Measurements from ENCODE around the gene CLDN9.
A peak's percentile ranks its signal among the peaks of the same experiment; 100 is the strongest.

Gene CLDN9

DNA sequence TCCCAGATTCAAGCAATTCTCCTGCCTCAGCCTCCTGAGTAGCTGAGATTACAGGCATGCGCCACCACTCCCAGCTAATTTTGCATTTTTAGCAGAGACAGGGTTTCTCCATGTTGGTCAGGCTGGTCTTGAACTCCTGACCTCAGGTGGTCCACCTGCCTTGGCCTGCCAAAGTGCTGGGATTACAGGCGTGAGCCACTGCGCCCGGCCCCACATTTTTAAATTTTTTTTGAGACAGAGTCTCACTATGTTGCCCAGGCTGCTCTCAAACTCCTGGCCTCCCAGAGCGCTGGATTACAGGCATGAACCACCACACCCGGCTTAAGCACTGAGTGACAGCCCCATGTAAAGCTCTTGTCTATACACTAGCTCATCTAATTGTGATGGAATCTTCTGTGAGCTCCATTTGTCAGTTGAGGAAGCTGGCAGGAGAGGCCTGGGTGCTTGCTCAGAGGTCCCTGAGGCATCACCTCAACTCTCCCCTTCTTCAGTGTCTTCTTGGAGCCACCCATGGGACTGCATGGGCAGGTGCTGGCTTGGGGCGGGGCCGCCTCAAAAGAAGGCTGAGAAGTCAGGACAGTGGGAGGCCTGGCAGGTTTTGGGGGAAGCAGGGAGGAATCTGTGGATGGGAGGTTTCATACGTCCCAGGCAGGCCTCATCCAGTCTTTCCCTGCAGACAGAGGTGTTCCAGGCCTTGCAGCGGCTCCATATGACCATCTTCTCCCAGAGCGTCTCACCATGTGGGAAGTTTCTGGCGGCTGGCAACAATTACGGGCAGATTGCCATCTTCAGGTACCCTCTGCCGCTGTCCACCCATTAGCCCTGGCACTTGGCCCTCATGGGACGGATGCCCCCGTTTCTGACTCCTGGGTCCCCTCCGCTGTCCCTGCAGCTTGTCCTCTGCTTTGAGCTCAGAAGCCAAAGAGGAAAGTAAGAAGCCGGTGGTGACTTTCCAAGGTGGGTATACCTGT lies 12.6 kb downstream of the CLDN9 start:
- Histone ChIP-seq H3K9me3 (no peaks in the 10 kb centered on the region), H3K27me3 (peaks cover 21% of the 10 kb centered on the region), H3K36me3 (peaks cover 14% of the 10 kb centered on the region), H3K27ac (no peak overlapping the region), H3K4me3 (ENCODE audit: low read depth in 1 of 2, low read length in 1 of 2) (no peak overlapping the region), H3K4me1 (ENCODE audit: control insufficient read depth in 1 of 2, insufficient read depth in 1 of 2, low read depth in 1 of 2, low read length in 1 of 2) (peaks cover 61 to 70% of the 10 kb centered on the region in 2 experiments)
- TF ChIP-seq, protein P1, sequence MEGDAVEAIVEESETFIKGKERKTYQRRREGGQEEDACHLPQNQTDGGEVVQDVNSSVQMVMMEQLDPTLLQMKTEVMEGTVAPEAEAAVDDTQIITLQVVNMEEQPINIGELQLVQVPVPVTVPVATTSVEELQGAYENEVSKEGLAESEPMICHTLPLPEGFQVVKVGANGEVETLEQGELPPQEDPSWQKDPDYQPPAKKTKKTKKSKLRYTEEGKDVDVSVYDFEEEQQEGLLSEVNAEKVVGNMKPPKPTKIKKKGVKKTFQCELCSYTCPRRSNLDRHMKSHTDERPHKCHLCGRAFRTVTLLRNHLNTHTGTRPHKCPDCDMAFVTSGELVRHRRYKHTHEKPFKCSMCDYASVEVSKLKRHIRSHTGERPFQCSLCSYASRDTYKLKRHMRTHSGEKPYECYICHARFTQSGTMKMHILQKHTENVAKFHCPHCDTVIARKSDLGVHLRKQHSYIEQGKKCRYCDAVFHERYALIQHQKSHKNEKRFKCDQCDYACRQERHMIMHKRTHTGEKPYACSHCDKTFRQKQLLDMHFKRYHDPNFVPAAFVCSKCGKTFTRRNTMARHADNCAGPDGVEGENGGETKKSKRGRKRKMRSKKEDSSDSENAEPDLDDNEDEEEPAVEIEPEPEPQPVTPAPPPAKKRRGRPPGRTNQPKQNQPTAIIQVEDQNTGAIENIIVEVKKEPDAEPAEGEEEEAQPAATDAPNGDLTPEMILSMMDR (IDR thresholded peaks at IDR 0.05), result no peak

DNA sequence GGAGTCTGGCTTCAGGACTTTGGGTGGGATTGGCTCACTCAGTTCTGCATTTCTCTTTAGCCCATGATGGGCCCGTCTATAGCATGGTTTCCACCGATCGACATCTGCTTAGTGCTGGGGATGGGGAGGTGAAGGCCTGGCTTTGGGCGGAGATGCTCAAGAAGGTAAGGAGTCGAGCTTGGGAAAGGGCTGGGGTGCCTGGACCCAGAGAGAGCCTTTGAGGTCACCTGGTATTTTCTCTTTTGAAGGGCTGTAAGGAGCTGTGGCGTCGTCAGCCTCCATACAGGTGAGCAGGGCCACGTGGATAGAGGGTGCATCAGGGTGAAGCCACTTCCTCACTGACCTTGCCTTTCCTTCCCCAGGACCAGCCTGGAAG lies 13.3 kb downstream of the CLDN9 start:
- Histone ChIP-seq H3K27ac (no peak overlapping the region), H3K9me3 (no peaks in the 10 kb centered on the region), H3K4me1 (ENCODE audit: control insufficient read depth in 1 of 2, insufficient read depth in 1 of 2, low read depth in 1 of 2, low read length in 1 of 2) (peaks cover 58 to 73% of the 10 kb centered on the region in 2 experiments), H3K27me3 (peaks cover 28% of the 10 kb centered on the region), H3K36me3 (peaks cover 14% of the 10 kb centered on the region), H3K4me3 (ENCODE audit: low read depth in 1 of 2, low read length in 1 of 2) (no peak overlapping the region)
- TF ChIP-seq, protein P1 (IDR thresholded peaks at IDR 0.05), result no peak

DNA sequence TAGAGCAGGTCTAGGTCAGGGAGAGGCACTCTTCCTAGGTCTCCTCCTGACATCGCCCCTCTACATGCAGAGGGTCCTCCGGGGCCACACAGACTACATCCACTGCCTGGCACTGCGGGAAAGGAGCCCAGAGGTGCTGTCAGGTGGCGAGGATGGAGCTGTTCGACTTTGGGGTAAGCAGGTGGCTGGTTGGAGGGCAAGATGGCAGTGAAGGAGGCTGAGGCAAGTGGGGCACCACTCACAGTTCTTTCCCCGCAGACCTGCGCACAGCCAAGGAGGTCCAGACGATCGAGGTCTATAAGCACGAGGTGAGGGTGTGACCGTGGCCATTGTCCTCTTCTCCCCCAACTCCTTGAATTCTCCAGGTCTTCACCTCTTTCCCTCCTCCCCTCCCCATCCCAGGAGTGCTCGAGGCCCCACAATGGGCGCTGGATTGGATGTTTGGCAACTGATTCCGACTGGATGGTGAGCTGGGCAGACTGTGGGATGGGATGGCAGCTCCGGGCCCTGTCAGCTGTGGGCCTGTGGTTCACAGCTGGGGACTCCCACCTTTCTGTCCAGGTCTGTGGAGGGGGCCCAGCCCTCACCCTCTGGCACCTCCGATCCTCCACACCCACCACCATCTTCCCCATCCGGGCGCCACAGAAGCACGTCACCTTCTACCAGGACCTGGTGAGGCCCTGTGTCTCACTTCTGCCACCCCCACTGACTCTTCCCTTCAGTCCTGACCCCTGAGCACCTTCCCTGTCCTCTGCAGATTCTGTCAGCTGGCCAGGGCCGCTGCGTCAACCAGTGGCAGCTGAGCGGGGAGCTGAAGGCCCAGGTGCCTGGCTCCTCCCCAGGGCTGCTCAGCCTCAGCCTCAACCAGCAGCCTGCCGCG lies 14.1 kb downstream of the CLDN9 start:
- H3K36me3 ChIP-seq, result peaks cover 7% of the 10 kb centered on the region
- no peaks in the 10 kb centered on the region for H3K9me3 ChIP-seq
- TF ChIP-seq, protein P1 (IDR thresholded peaks at IDR 0.05), result no peak
- no peak overlapping the region for H3K4me3 ChIP-seq (ENCODE audit: low read depth in 1 of 2, low read length in 1 of 2)
- no peak overlapping the region for H3K27ac ChIP-seq
- H3K27me3 ChIP-seq, result peaks cover 35% of the 10 kb centered on the region
- H3K4me1 ChIP-seq (ENCODE audit: control insufficient read depth in 1 of 2, insufficient read depth in 1 of 2, low read depth in 1 of 2, low read length in 1 of 2), result peaks cover 56 to 73% of the 10 kb centered on the region in 2 experiments

DNA sequence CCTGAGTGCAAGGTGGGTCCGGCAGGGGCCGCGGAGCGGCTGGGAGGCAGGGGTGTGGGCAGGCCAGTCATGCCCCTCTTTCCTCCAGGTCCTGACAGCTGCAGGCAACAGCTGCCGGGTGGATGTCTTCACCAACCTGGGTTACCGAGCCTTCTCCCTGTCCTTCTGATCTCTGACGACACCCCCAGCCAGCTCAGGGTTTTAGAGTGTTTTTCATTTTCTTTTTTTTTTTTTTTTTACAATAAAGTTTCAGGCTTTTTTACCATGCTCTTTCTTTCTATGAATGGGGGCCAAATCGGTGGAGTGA lies 14.7 kb downstream of the CLDN9 start:
- Histone ChIP-seq H3K27me3 (peaks cover 41% of the 10 kb centered on the region), H3K4me1 (ENCODE audit: control insufficient read depth in 1 of 2, insufficient read depth in 1 of 2, low read depth in 1 of 2, low read length in 1 of 2) (peaks cover 54 to 72% of the 10 kb centered on the region in 2 experiments), H3K4me3 (ENCODE audit: low read depth in 1 of 2, low read length in 1 of 2) (no peak overlapping the region), H3K9me3 (no peaks in the 10 kb centered on the region), H3K36me3 (peaks cover 1% of the 10 kb centered on the region), H3K27ac (no peak overlapping the region)
- TF ChIP-seq, protein P1 (IDR thresholded peaks at IDR 0.05), result no peak

DNA sequence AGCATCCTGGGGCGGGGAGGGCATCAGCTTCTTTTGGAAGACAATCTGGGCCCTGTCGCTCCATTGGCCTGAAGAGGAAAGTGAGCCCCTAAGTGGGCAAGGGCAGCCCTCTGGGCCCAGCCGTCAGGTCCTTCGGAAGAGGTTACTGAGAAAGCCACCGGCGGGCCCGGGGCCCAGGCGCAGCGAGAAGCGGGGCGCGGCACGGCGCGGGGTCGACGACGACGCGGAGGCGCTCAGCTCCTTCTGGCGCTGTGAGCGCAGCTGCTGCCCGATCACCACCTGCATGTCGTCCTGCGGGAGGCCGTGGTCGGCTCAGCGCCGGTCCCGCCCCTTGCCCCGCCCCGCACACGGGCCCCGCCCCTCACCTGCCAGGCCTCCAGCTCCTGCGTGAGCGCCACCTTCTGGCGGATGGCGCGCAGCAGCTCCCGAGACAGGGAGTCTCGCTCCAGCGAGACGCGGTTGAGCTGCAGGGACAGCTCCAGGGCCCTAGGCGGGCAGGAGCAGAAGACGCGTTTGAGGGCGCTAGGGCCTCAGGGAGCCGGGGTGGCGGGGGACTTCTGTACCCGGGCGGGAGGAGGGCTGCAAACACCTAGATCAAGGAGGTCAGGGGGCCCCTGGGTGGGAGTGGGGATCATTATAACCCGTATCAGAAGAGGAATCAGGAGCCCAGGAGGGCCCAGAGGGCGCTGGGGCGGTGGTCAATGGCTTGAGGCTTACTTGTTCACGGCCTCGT lies 15.4 kb downstream of the CLDN9 start:
- TF ChIP-seq, protein P1 (IDR thresholded peaks at IDR 0.05), result peak; percentile 99
- peak overlapping the region; percentile 23 to 59 for H3K4me3 ChIP-seq (ENCODE audit: low read depth in 1 of 2, low read length in 1 of 2)
- H3K9me3 ChIP-seq, result no peaks in the 10 kb centered on the region
- no peaks in the 10 kb centered on the region for H3K36me3 ChIP-seq
- H3K27me3 ChIP-seq, result peaks cover 48% of the 10 kb centered on the region
- H3K4me1 ChIP-seq (ENCODE audit: control insufficient read depth in 1 of 2, insufficient read depth in 1 of 2, low read depth in 1 of 2, low read length in 1 of 2), result peaks cover 46 to 70% of the 10 kb centered on the region in 2 experiments
- H3K27ac ChIP-seq, result peak overlapping the region; percentile 58

Data from neutrophil (primary cell).